Measurements from ENCODE around the gene MRPL20. TPM values are rescaled to one million over a fixed set of nuclear protein-coding genes. Genes with fewer than 3 reads are reported as not detected.
A peak's percentile ranks its signal among the peaks of the same experiment; 100 is the strongest.

Gene MRPL20
- polyA plus RNA-seq, 1 of the 3 experiments (the other 2 are of a cell fraction), result 210 TPM

- Histone ChIP-seq H3K4me2 (no peak within 1 kb of the TSS), H3F3A (replicated peaks; ENCODE audit: insufficient read depth) (no peaks in the 10 kb centered on the region), H3K9ac (no peak within 1 kb of the TSS), H3K9me2 (no peaks in the 10 kb centered on the region), H3K79me2 (ENCODE audit: insufficient read depth) (no peaks in the 10 kb centered on the region), H3K36me3 (replicated peaks in 1 of 2; ENCODE audit: control insufficient read depth in 1 of 2, insufficient read depth in 2 of 2, low read length in 1 of 2) (no peaks in the 10 kb centered on the region), H3K9me3 (no peaks in the 10 kb centered on the region), H2AFZ (ENCODE audit: low read depth) (no peak within 1 kb of the TSS), H3K27me3 (ENCODE audit: insufficient read depth) (no peaks in the 10 kb centered on the region), H4K20me1 (ENCODE audit: insufficient read depth) (no peaks in the 10 kb centered on the region), H3K4me3 (ENCODE audit: low read depth in 2 of 2, low read length in 1 of 2) (no peak within 1 kb of the TSS), H3K4me1 (ENCODE audit: control insufficient read depth in 1 of 2, insufficient read depth in 2 of 2, low read depth in 1 of 2, low read length in 1 of 2) (no peaks in the 10 kb centered on the region; a peak in 2 of 4 replicates), H3K27ac (ENCODE audit: low read depth in 2 of 2, low read length in 1 of 2) (no peak within 1 kb of the TSS)
- TF ChIP-seq GABPA (IDR thresholded peaks at IDR 0.05; ENCODE audit: low read depth) (no peak), YY1 (IDR thresholded peaks at IDR 0.05; ENCODE audit: low read depth) (no peak)
- TF ChIP-seq, protein P1, sequence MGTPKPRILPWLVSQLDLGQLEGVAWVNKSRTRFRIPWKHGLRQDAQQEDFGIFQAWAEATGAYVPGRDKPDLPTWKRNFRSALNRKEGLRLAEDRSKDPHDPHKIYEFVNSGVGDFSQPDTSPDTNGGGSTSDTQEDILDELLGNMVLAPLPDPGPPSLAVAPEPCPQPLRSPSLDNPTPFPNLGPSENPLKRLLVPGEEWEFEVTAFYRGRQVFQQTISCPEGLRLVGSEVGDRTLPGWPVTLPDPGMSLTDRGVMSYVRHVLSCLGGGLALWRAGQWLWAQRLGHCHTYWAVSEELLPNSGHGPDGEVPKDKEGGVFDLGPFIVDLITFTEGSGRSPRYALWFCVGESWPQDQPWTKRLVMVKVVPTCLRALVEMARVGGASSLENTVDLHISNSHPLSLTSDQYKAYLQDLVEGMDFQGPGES (IDR thresholded peaks at IDR 0.05; ENCODE audit: low read depth, low read length), result no peak
- TF ChIP-seq, protein P2, sequence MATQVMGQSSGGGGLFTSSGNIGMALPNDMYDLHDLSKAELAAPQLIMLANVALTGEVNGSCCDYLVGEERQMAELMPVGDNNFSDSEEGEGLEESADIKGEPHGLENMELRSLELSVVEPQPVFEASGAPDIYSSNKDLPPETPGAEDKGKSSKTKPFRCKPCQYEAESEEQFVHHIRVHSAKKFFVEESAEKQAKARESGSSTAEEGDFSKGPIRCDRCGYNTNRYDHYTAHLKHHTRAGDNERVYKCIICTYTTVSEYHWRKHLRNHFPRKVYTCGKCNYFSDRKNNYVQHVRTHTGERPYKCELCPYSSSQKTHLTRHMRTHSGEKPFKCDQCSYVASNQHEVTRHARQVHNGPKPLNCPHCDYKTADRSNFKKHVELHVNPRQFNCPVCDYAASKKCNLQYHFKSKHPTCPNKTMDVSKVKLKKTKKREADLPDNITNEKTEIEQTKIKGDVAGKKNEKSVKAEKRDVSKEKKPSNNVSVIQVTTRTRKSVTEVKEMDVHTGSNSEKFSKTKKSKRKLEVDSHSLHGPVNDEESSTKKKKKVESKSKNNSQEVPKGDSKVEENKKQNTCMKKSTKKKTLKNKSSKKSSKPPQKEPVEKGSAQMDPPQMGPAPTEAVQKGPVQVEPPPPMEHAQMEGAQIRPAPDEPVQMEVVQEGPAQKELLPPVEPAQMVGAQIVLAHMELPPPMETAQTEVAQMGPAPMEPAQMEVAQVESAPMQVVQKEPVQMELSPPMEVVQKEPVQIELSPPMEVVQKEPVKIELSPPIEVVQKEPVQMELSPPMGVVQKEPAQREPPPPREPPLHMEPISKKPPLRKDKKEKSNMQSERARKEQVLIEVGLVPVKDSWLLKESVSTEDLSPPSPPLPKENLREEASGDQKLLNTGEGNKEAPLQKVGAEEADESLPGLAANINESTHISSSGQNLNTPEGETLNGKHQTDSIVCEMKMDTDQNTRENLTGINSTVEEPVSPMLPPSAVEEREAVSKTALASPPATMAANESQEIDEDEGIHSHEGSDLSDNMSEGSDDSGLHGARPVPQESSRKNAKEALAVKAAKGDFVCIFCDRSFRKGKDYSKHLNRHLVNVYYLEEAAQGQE (IDR thresholded peaks at IDR 0.05; ENCODE audit: low read depth, low read length), result no peak
- DNase-seq, result peak; percentile 38
- ChIA-PET POLR2A (interaction anchor here (0.7 to 1.3 kb wide), 2 partner anchors 15 to 21 kb away, joined by 3 read pairs; no protein-coding TSS in a partner anchor), CTCF (interaction anchor here (1.1 to 2.8 kb wide), 2 partner anchors 14 to 50 kb away, joined by 3 to 14 read pairs; partner anchors contain the start of gene MRPL20)
- 92% methylated on average over 4 of the region's 18 CpGs for WGBS (ENCODE audit: low lambda C conversion rate)
These were observed 14.2 kb upstream of the MRPL20 start, which contains the start of gene ANKRD65 for GRCh38 chr1:1421147-1421906. ANKRD65 (minus strand) TSS chr1:1421276; CDS start chr1:1421005, 271 bp downstream.

- Histone ChIP-seq H3K36me3 (replicated peaks in 1 of 2; ENCODE audit: control insufficient read depth in 1 of 2, insufficient read depth in 2 of 2, low read length in 1 of 2) (no peaks in the 10 kb centered on the region), H3K9me2 (no peaks in the 10 kb centered on the region), H3K9ac (no peak overlapping the region), H3K4me1 (ENCODE audit: control insufficient read depth in 1 of 2, insufficient read depth in 2 of 2, low read depth in 1 of 2, low read length in 1 of 2) (no peaks in the 10 kb centered on the region; a peak in 2 of 4 replicates), H4K20me1 (ENCODE audit: insufficient read depth) (no peaks in the 10 kb centered on the region), H3K4me3 (ENCODE audit: low read depth in 2 of 2, low read length in 1 of 2) (no peak overlapping the region), H2AFZ (ENCODE audit: low read depth) (no peak overlapping the region), H3K9me3 (no peaks in the 10 kb centered on the region), H3K79me2 (ENCODE audit: insufficient read depth) (no peaks in the 10 kb centered on the region), H3K27ac (ENCODE audit: low read depth in 2 of 2, low read length in 1 of 2) (no peak overlapping the region), H3K4me2 (no peak overlapping the region), H3F3A (replicated peaks; ENCODE audit: insufficient read depth) (no peaks in the 10 kb centered on the region), H3K27me3 (ENCODE audit: insufficient read depth) (no peaks in the 10 kb centered on the region)
- POLR2A ChIA-PET, result interaction anchor here (0.7 to 1.3 kb wide), 3 partner anchors 13 to 20 kb away, joined by 3 to 4 read pairs (median 3); no protein-coding TSS in a partner anchor
- WGBS (ENCODE audit: low lambda C conversion rate), result 87% methylated on average over 3 of the region's 12 CpGs
- DNase-seq, result peak; percentile 47
- CTCF ChIA-PET, result interaction anchor here (1.1 to 2.8 kb wide), 2 partner anchors 13 to 49 kb away, joined by 3 to 14 read pairs; partner anchors contain the start of gene MRPL20
- no peak for TF ChIP-seq ELF1 (IDR thresholded peaks at IDR 0.05)
- TF ChIP-seq USF1 (IDR thresholded peaks at IDR 0.05; ENCODE audit: borderline replicate concordance, low read depth), result no peak
- no peak for TF ChIP-seq EP300 (IDR thresholded peaks at IDR 0.05; ENCODE audit: borderline replicate concordance in 1 of 2, low read depth in 1 of 2, low read length in 1 of 2)
- TF ChIP-seq RFX5 (IDR thresholded peaks at IDR 0.05; ENCODE audit: low read length), result no peak
- no peak for TF ChIP-seq MXI1 (IDR thresholded peaks at IDR 0.05; ENCODE audit: low read depth, low read length)
- no peak for TF ChIP-seq FOXM1 (IDR thresholded peaks at IDR 0.05; ENCODE audit: low read depth)
- TF ChIP-seq NRF1 (IDR thresholded peaks at IDR 0.05; ENCODE audit: low read depth, low read length), result no peak
- TF ChIP-seq, protein P3, sequence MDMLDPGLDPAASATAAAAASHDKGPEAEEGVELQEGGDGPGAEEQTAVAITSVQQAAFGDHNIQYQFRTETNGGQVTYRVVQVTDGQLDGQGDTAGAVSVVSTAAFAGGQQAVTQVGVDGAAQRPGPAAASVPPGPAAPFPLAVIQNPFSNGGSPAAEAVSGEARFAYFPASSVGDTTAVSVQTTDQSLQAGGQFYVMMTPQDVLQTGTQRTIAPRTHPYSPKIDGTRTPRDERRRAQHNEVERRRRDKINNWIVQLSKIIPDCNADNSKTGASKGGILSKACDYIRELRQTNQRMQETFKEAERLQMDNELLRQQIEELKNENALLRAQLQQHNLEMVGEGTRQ (IDR thresholded peaks at IDR 0.05; ENCODE audit: borderline replicate concordance, low read depth, low read length), result no peak
- TF ChIP-seq TEAD4 (IDR thresholded peaks at IDR 0.05; ENCODE audit: borderline replicate concordance, insufficient read depth), result no peak
- TF ChIP-seq SIN3A (IDR thresholded peaks at IDR 0.05; ENCODE audit: borderline replicate concordance, low read depth, low read length), result no peak
- TF ChIP-seq SMC3 (IDR thresholded peaks at IDR 0.05; ENCODE audit: low read depth, low read length), result no peak
- TF ChIP-seq GABPA (IDR thresholded peaks at IDR 0.05; ENCODE audit: low read depth), result no peak
These were observed 13.6 kb upstream of the MRPL20 start for GRCh38 chr1:1420654-1421141.

Data from SK-N-SH (cell line).